Uterus (tissue), 4 donors: Measurements from ENCODE around the gene TNFRSF4. TPM values are rescaled to one million over a fixed set of nuclear protein-coding genes. Genes with fewer than 3 reads are reported as not detected.
"Not testable (repeated sequence)": the region's sequence is repeated elsewhere in the genome, so short reads cannot be mapped to it uniquely, and the experiment has no call there.

ENCODE experiments used
- DNase-seq, 2 donors: peaks; one replicate each; pipeline ENCODE4 v3.0.0-alpha.2; 2019 to 2020
- H3K27ac ChIP-seq, 2 donors: fragments of 200-600 bp; sonication (generic); 1 replicate in 1 of 2; 2 replicates in 1 of 2; pipeline ENCODE4 v1.5.1; 2016 to 2018
- H3K27me3 ChIP-seq, 2 donors: fragments of 200-600 bp; sonication (generic); one replicate each; pipeline ENCODE4 v1.5.1; 2018 to 2019; ENCODE audit warnings: control low read depth in 1 of 2
- H3K36me3 ChIP-seq, 2 donors: fragments of 200-600 bp; sonication (generic); one replicate each; pipeline ENCODE4 v1.5.1; 2019; ENCODE audit warnings: control low read depth in 1 of 2
- H3K4me1 ChIP-seq, 2 donors: fragments of 200-600 bp; sonication (generic); one replicate each; pipeline ENCODE4 v1.5.1; 2018 to 2019; ENCODE audit warnings: control low read depth in 1 of 2
- H3K4me3 ChIP-seq, 2 donors: fragments of 200-600 bp; sonication (generic); 1 replicate in 1 of 2; 2 replicates in 1 of 2; pipeline ENCODE4 v1.5.1; 2018 to 2019; ENCODE audit warnings: mild to moderate bottlenecking in 1 of 2
- H3K9me3 ChIP-seq, 2 donors: fragments of 200-600 bp; sonication (generic); one replicate each; pipeline ENCODE4 v1.5.1; 2019; ENCODE audit warnings: control low read depth in 1 of 2
- POLR2A ChIP-seq, 2 donors: fragments of 450-650 bp; IDR thresholded peaks; one replicate each; pipeline ENCODE4 v1.6.1; 2016; ENCODE audit warnings: antibody characterized with exemption in 2 of 2, mild to moderate bottlenecking in 1 of 2, moderate library complexity in 1 of 2
- intact Hi-C: fragments of 100-400 bp; cut with DNase I; formaldehyde crosslinking; loops from one replicate; pipeline ENCODE4 v1.15.1; 2023; ENCODE audit warnings: low total_unique reads
- total RNA-seq, 4 donors: library from RNA; depleted of rRNA in 3 of 4; stranded (reverse); fragments of >200 nt in 3 of 4; gene quantifications; one replicate each; pipeline versions ENCODE4 v1.1.0 to v1.2.4, GENCODE V29; 2014 to 2023
- TF ChIP-seq, protein P1 (sequence below), 4 experiments: fragments of 200-600 bp in 2 of 4; fragments of 450-650 bp in 2 of 4; sonication (generic) in 2 of 4; IDR thresholded peaks; one replicate each; pipeline ENCODE4 v1.5.1; 2016 to 2019; ENCODE audit warnings: antibody characterized with exemption in 4 of 4, mild to moderate bottlenecking in 2 of 4, moderate library complexity in 1 of 4
- donor health status: DM: yes; HTN: yes; CAD: no.

Gene TNFRSF4
- total RNA-seq, 4 donors from 2014 or later, result 1.3 to 1.5 TPM; not detected in 2

DNA sequence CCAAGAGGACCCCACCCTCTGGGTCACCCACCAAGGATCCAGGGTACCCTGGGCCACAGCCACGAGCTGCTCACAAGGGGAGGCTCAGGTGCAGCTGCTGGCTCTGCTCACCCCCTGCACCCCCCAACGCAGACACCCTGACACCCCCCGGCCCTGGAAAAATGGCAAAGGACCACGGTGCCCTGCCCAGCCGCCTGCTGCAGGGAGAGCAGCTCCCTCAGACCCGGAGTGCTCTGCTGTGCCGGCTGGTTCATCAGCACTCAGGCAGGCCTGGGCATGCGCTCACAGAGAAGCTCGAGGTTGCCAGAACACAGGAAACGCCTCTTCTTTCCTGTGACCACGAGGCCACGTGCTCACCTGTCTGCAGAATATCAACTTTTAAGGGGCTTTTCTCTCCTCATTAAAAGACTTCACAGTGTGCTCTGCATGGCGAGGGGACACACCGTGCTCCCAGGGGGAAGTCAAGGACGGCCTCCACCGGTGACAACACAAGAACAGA is 36.9 kb upstream of the TNFRSF4 start:
- Histone ChIP-seq H3K27me3 (peaks cover 0 to 8% of the 10 kb centered on the region in 2 donors), H3K27ac (no peak overlapping the region), H3K4me1 (peaks cover 0 to 9% of the 10 kb centered on the region in 2 donors), H3K9me3 (no peaks in the 10 kb centered on the region), H3K36me3 (no peaks in the 10 kb centered on the region), H3K4me3 (no peak overlapping the region)
- TF ChIP-seq POLR2A (IDR thresholded peaks at IDR 0.05), result no peak
- TF ChIP-seq, protein P1, sequence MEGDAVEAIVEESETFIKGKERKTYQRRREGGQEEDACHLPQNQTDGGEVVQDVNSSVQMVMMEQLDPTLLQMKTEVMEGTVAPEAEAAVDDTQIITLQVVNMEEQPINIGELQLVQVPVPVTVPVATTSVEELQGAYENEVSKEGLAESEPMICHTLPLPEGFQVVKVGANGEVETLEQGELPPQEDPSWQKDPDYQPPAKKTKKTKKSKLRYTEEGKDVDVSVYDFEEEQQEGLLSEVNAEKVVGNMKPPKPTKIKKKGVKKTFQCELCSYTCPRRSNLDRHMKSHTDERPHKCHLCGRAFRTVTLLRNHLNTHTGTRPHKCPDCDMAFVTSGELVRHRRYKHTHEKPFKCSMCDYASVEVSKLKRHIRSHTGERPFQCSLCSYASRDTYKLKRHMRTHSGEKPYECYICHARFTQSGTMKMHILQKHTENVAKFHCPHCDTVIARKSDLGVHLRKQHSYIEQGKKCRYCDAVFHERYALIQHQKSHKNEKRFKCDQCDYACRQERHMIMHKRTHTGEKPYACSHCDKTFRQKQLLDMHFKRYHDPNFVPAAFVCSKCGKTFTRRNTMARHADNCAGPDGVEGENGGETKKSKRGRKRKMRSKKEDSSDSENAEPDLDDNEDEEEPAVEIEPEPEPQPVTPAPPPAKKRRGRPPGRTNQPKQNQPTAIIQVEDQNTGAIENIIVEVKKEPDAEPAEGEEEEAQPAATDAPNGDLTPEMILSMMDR (IDR thresholded peaks at IDR 0.05), result no peak
- DNase-seq, result no peak
- intact Hi-C loops, result no loop called here

DNA sequence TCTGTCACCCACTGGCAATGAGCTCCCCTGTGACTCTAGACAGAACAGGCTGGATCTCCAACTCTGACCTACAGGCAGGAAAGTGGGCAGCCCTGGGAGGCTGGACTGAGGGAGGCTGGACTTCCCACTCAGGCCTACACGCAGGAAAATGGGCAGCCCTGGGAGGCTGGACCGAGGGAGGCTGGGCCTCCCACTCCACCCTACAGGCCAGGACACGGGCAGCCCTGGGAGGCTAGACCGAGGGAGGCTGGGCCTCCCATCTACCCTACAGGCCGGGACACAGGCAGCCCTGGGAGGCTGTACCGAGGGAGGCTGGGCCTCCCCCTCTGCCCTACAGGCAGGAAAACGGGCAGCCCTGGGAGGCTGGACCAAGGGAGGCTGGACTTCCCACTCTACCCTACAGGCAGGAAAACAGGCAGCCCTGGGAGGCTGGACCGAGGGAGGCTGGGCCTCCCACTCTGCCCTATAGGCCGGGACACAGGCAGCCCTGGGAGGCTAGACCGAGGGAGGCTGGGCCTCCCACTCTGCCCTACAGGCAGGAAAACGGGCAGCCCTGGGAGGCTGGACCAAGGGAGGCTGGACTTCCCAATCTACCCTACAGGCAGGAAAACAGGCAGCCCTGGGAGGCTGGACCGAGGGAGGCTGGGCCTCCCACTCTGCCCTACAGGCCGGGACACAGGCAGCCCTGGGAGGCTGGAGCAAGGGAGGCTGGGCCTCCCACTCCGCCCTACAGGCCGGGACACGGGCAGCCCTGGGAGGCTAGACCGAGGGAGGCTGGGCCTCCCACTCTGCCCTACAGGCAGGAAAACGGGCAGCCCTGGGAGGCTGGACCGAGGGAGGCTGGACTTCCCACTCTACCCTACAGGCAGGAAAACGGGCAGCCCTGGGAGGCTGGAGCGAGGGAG is 34.3 kb upstream of the TNFRSF4 start:
- DNase-seq, H3K4me1 ChIP-seq, H3K9me3 ChIP-seq, H3K27ac ChIP-seq, H3K27me3 ChIP-seq, H3K4me3 ChIP-seq, H3K36me3 ChIP-seq, intact Hi-C loops: not testable (repeated sequence)

DNA sequence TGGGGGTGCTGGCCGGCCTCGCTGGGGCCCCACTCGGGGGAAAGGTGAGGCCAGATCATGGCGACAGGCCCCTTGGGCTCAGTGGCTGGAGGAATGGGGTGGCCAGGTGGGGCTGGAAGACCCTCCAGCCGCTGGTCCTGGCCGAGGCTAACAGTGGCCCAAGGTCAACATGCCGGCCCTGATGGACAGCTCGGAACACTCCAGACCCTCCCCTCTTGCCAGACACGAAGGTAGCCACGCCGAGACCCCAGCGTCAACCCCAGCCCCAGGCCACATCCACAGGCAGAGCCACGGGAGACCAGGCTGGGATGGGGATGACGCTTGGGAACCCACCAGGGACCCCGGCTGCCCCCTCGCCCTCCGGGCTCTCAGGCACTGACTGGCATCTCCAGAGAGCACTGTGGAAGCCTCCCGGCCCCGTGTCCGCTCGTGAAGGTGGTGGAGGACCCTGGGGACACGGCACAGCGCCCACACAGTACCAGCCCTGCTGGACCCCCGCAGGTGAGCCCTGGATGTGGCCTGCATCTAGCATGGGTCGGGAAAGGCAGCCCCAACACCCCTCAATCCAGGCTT is 33.5 kb upstream of the TNFRSF4 start:
- no peak overlapping the region for H3K27ac ChIP-seq
- H3K9me3 ChIP-seq, result no peaks in the 10 kb centered on the region
- no peak overlapping the region for H3K4me3 ChIP-seq
- H3K36me3 ChIP-seq, result no peaks in the 10 kb centered on the region
- intact Hi-C loops, result no loop called here
- no peak for TF ChIP-seq POLR2A (IDR thresholded peaks at IDR 0.05)
- TF ChIP-seq, protein P1 (IDR thresholded peaks at IDR 0.05), result no peak
- peaks cover 0 to 9% of the 10 kb centered on the region in 2 donors for H3K4me1 ChIP-seq
- DNase-seq, result no peak
- H3K27me3 ChIP-seq, result peaks cover 0 to 8% of the 10 kb centered on the region in 2 donors

DNA sequence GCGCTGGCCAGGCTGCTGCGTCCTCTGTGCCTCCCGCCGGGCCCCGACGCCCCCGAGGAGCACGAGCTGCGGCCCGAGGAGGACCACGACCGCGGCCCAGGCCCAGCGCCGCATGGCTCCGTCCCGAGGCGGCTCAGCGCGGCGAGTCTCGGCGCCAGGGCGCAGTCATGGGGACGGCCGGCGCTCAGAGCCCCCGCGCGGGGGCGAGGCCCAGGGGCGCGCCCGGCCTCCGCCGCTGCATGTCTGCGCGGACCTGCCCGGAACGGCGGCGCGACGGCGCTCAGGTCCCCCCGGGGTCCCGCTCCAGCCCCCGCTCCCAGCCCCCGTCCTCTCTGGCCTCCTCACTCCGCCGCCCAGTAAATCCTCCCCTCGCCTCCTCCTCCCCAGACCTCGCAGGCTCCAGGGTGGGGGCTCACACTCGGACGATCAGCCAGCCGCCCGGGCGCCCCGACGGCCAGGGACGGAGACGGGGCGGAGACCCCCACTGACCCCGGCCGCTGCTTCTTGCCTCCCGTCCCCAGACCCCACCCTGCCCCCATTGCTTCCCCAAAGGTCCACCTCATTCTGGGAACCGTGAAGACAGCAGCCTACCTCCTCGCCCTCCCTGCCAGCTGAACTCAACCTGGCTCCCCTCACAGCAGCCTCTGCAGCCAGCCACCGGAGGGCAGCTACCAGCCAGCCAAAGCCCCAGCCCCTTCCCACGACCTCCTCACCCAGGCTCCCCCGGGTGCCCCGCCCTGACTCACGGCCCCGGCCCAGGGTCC is 32.8 kb upstream of the TNFRSF4 start, which contains the start of gene C1QTNF12:
Gene C1QTNF12 (minus strand): TSS at position 146 of the 764 bp plus-strand sequence. CDS start 32 bp downstream, at position 114.
- H3K4me3 ChIP-seq, result no peak within 1 kb of the TSS
- TF ChIP-seq, protein P1 (IDR thresholded peaks at IDR 0.05), result no peak
- no peak for TF ChIP-seq POLR2A (IDR thresholded peaks at IDR 0.05)
- H3K36me3 ChIP-seq, result no peaks in the 10 kb centered on the region
- H3K4me1 ChIP-seq, result peaks cover 0 to 9% of the 10 kb centered on the region in 2 donors
- H3K27ac ChIP-seq, result no peak within 1 kb of the TSS
- intact Hi-C loops, result no loop called here
- H3K9me3 ChIP-seq, result no peaks in the 10 kb centered on the region
- no peak for DNase-seq
- H3K27me3 ChIP-seq, result peaks cover 0 to 8% of the 10 kb centered on the region in 2 donors

DNA sequence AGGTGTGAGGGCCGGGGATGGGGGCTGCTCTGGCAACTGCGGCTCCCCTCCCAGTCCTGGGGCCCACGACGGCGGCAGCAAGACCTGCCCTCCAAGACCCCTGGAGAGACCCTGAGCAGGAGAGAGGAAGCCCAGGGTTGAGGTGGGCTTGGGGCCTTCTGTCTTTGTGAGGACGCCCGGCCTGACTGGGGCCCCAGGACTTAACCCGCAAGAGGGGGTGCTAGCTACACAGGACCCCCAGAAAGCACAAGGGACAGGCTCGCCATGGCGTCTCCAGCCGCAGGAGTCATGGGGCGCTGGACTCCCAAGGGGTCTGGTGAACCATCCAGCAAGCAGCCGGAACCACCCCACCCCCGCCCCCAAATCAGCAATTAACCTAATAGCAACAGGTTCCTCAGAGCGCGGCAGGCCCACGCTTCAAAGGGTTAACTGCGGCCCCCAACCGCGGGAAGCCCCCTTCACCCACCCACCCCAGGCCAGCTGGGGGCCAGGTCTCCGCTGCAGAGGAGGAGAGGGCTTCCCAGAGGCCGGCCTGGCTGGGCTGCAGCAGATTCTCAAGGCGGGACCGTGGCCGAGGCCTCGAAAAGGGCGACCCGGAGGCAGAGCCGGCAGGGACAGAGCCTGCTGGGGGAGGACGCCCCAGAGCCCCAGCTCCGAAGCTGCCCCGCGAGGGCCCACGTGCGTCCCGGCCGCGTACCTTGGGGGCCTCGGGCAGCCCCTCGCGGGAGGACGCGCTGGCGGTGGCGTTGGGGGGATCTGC is 32.0 kb upstream of the TNFRSF4 start:
- Histone ChIP-seq H3K4me3 (no peak overlapping the region), H3K27me3 (peaks cover 0 to 8% of the 10 kb centered on the region in 2 donors), H3K4me1 (peaks cover 0 to 9% of the 10 kb centered on the region in 2 donors), H3K27ac (no peak overlapping the region), H3K36me3 (no peaks in the 10 kb centered on the region), H3K9me3 (no peaks in the 10 kb centered on the region)
- intact Hi-C loops, result no loop called here
- TF ChIP-seq, protein P1 (IDR thresholded peaks at IDR 0.05), result no peak
- no peak for TF ChIP-seq POLR2A (IDR thresholded peaks at IDR 0.05)
- DNase-seq, result no peak
